Left colon (tissue), 2 donors: Measurements from ENCODE around the gene MEIS2. TPM values are rescaled to one million over a fixed set of nuclear protein-coding genes. Genes with fewer than 3 reads are reported as not detected.

ENCODE experiments used
- ATAC-seq: fragments of 200-7000 bp; cut with Tn5 transposase; one replicate; pipeline ENCODE4 v1.9.1; 2020; ENCODE audit warnings: mild to moderate bottlenecking, moderate library complexity
- DNase-seq, 2 donors: peaks; one replicate each; pipeline ENCODE4 v3.0.0-alpha.2; 2020
- intact Hi-C, 2 donors: fragments of 100-400 bp; cut with DNase I in 1 of 2; cut with micrococcal nuclease in 1 of 2; formaldehyde crosslinking; loops; one replicate each; pipeline versions ENCODE4 v1.11.2 to v1.14.0; 2022; cut with DNase I, micrococcal nuclease
- total RNA-seq, 2 donors: library from RNA; stranded (reverse); fragmentation: NEBNext Ultra II Directional; extraction: Animal tissue kit (Norgen Biotek cat#: 25700); gene quantifications; one replicate each; pipeline ENCODE4 v1.2.1, GENCODE V29; 2021
- donor health status: DM: no; HTN: no; CAD: no.
- donor health status: DM: yes; HTN: yes; CAD: no.

MEIS2 gene
- total RNA-seq, 2 donors from 2014 or later: 3.1 to 11.3 TPM

GRCh38 chr15:37103163-37103435 is 2.8 kb upstream of the MEIS2 start:
- DNase-seq: no peak
- intact Hi-C loops: loop anchor here (10.0 kb wide), 1 partner anchor 218 kb away; no protein-coding TSS in a partner anchor
- no peak for ATAC-seq

GRCh38 chr15:37102305-37103162 is 2.2 kb upstream of the MEIS2 start:
- DNase-seq: no peak
- intact Hi-C loops: loop anchor here (10.0 kb wide), 1 partner anchor 218 kb away; no protein-coding TSS in a partner anchor
- no peak for ATAC-seq

- ATAC-seq (no peak), DNase-seq (no peak)
- intact Hi-C loops: loop anchor here (10.0 kb wide), 1 partner anchor 217 kb away; no protein-coding TSS in a partner anchor
Observed at GRCh38 chr15:37101980-37102304, 1.6 kb upstream of the MEIS2 start.

GRCh38 chr15:37100966-37101215 is 542 bp upstream of the MEIS2 start:
- intact Hi-C loops: loop anchor here (10.0 kb wide), 1 partner anchor 216 kb away; no protein-coding TSS in a partner anchor
- ATAC-seq (peak; percentile 4), DNase-seq (peak in 1 of 2 donors; percentile 24)

GRCh38 chr15:37099319-37100108 is 835 bp downstream of the MEIS2 start:
- intact Hi-C loops: loop anchor here (10.0 kb wide), 1 partner anchor 215 kb away; no protein-coding TSS in a partner anchor
- DNase-seq (no peak), ATAC-seq (no peak)

- ATAC-seq: peak; percentile 44
- intact Hi-C loops: no loop called here
- DNase-seq: peak in 1 of 2 donors; percentile 23
Observed at GRCh38 chr15:37098468-37099318, 1.7 kb downstream of the MEIS2 start.

- no peak for ATAC-seq
- intact Hi-C loops: no loop called here
- DNase-seq: no peak
Observed at GRCh38 chr15:37097144-37097919, 3.0 kb downstream of the MEIS2 start.

- DNase-seq: no peak
- intact Hi-C loops: no loop called here
- no peak for ATAC-seq
Observed at GRCh38 chr15:37096558-37097143, 3.7 kb downstream of the MEIS2 start.

- DNase-seq (no peak), ATAC-seq (no peak)
- intact Hi-C loops: no loop called here
Observed at GRCh38 chr15:37095770-37096557, 4.4 kb downstream of the MEIS2 start.

- intact Hi-C loops: no loop called here
- ATAC-seq: no peak
- DNase-seq: no peak
Observed at GRCh38 chr15:37094915-37095711, 5.2 kb downstream of the MEIS2 start.

- ATAC-seq (no peak), DNase-seq (no peak)
- intact Hi-C loops: no loop called here
Observed at GRCh38 chr15:37094333-37094914, 5.9 kb downstream of the MEIS2 start.

- intact Hi-C loops: no loop called here
- DNase-seq (no peak), ATAC-seq (no peak)
Observed at GRCh38 chr15:37093480-37094332, 6.6 kb downstream of the MEIS2 start.

- no peak for ATAC-seq
- intact Hi-C loops: no loop called here
Observed at GRCh38 chr15:37090543-37091175, 9.7 kb downstream of the MEIS2 start.

GRCh38 chr15:37088436-37088835 is 11.9 kb downstream of the MEIS2 start:
- ATAC-seq (no peak), DNase-seq (no peak)
- intact Hi-C loops: no loop called here

More at GRCh38 chr15:37090543-37091175, 9.7 kb downstream of the MEIS2 start:
- no peak for DNase-seq

GRCh38 chr15:37087131-37087588 is 13.2 kb downstream of the MEIS2 start:
- intact Hi-C loops: no loop called here
- DNase-seq (no peak), ATAC-seq (no peak)
